WERI-Rb-1 (cell line): ENCODE data around the gene TNFRSF21.

Experiments
- DNase-seq: peaks from one replicate; pipeline ENCODE4 v3.0.0-alpha.2; 2020
- H3K27ac ChIP-seq: fragments of 250-450 bp; sonication (Bioruptor Pico); 2 replicates; pipeline ENCODE4 v1.5.1; 2020; ENCODE audit warnings: mild to moderate bottlenecking, moderate library complexity
- H3K27me3 ChIP-seq: fragments of 250-450 bp; sonication (Bioruptor Pico); 2 replicates; pipeline ENCODE4 v1.5.1; 2021; ENCODE audit warnings: mild to moderate bottlenecking, low read depth, moderate library complexity; ENCODE audit not compliant: insufficient read depth, severe bottlenecking
- H3K36me3 ChIP-seq: fragments of 250-450 bp; sonication (Bioruptor Pico); 2 replicates; pipeline ENCODE4 v1.5.1; 2020; ENCODE audit warnings: mild to moderate bottlenecking, moderate library complexity
- H3K4me3 ChIP-seq: 2 replicates; pipeline ENCODE4 v1.5.1; 2011; ENCODE audit warnings: low read depth, mild to moderate bottlenecking, control low read depth, low read length
- H3K9me3 ChIP-seq: fragments of 250-450 bp; sonication (Bioruptor Pico); 2 replicates; pipeline ENCODE4 v1.5.1; 2021; ENCODE audit warnings: mild to moderate bottlenecking, moderate library complexity; ENCODE audit not compliant: severe bottlenecking
- CTCF ChIP-seq: IDR thresholded peaks from 2 replicates; pipeline ENCODE4 v1.5.1; 2011; ENCODE audit warnings: low read depth, mild to moderate bottlenecking, control low read depth, inconsistent platforms, low read length

The TNFRSF21 gene

GRCh38 chr6:47254051-47254450, 55.7 kb downstream of the TNFRSF21 start:
- TF ChIP-seq CTCF, result no peak
- Histone ChIP-seq H3K27ac (no peak overlapping the region), H3K27me3 (no peaks in the 10 kb centered on the region), H3K4me3 (no peak overlapping the region), H3K36me3 (peaks cover 22% of the 10 kb centered on the region), H3K9me3 (no peaks in the 10 kb centered on the region)
- no peak for DNase-seq

- H3K36me3 ChIP-seq, result peaks cover 22% of the 10 kb centered on the region
- DNase-seq, result no peak
- no peaks in the 10 kb centered on the region for H3K27me3 ChIP-seq
- H3K4me3 ChIP-seq, result no peak overlapping the region
- TF ChIP-seq CTCF, result no peak
- H3K27ac ChIP-seq, result no peak overlapping the region
- H3K9me3 ChIP-seq, result no peaks in the 10 kb centered on the region
Measured at GRCh38 chr6:47253136-47253535, 56.6 kb downstream of the TNFRSF21 start.

- Histone ChIP-seq H3K4me3 (no peak overlapping the region), H3K27me3 (no peaks in the 10 kb centered on the region), H3K9me3 (no peaks in the 10 kb centered on the region), H3K36me3 (peaks cover 19% of the 10 kb centered on the region), H3K27ac (no peak overlapping the region)
- no peak for TF ChIP-seq CTCF
- DNase-seq, result no peak
Measured at GRCh38 chr6:47252633-47253032, 57.1 kb downstream of the TNFRSF21 start.

GRCh38 chr6:47251396-47251795, 58.3 kb downstream of the TNFRSF21 start:
- no peak overlapping the region for H3K4me3 ChIP-seq
- no peak for DNase-seq
- no peaks in the 10 kb centered on the region for H3K27me3 ChIP-seq
- H3K27ac ChIP-seq, result no peak overlapping the region
- peaks cover 17% of the 10 kb centered on the region for H3K36me3 ChIP-seq
- TF ChIP-seq CTCF, result no peak
- H3K9me3 ChIP-seq, result no peaks in the 10 kb centered on the region

- no peak overlapping the region for H3K4me3 ChIP-seq
- no peaks in the 10 kb centered on the region for H3K9me3 ChIP-seq
- no peak for DNase-seq
- TF ChIP-seq CTCF, result no peak
- H3K27me3 ChIP-seq, result no peaks in the 10 kb centered on the region
- H3K36me3 ChIP-seq, result peaks cover 14% of the 10 kb centered on the region
- no peak overlapping the region for H3K27ac ChIP-seq
Measured at GRCh38 chr6:47250302-47250701, 59.4 kb downstream of the TNFRSF21 start.

GRCh38 chr6:47248446-47248845, 61.3 kb downstream of the TNFRSF21 start:
- Histone ChIP-seq H3K4me3 (no peak overlapping the region), H3K27ac (no peak overlapping the region), H3K9me3 (no peaks in the 10 kb centered on the region), H3K27me3 (no peaks in the 10 kb centered on the region), H3K36me3 (peaks cover 14% of the 10 kb centered on the region)
- TF ChIP-seq CTCF, result no peak
- DNase-seq, result no peak
